CD4-positive, alpha-beta T cell treated with Interferon gamma for 1 hour (primary cell): ENCODE measurements around the gene BABAM2.

ENCODE experiments used
- DNase-seq: peaks from one replicate; pipeline ENCODE4 v3.0.0-alpha.2; 2020

The BABAM2 gene

DNA sequence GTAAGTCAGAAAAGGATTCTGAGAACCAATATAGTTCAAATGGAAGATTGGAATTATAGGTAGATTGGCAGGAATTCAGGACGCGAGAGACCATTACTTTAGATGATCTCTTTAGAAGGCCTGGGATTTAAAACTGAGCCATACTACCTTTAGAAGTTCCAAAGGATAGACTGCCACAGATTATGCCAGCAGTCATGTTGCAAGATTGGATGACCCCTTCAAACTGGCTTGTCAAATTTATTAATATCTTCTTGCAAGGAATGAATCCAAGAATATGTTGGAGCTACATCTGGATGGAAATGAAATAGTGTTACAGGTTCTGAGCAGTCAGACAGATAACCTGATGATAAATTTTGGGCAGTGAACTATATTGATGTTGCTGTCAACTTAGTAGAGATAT, 22.0 kb downstream of the BABAM2 start:
- DNase-seq, result no peak

DNA sequence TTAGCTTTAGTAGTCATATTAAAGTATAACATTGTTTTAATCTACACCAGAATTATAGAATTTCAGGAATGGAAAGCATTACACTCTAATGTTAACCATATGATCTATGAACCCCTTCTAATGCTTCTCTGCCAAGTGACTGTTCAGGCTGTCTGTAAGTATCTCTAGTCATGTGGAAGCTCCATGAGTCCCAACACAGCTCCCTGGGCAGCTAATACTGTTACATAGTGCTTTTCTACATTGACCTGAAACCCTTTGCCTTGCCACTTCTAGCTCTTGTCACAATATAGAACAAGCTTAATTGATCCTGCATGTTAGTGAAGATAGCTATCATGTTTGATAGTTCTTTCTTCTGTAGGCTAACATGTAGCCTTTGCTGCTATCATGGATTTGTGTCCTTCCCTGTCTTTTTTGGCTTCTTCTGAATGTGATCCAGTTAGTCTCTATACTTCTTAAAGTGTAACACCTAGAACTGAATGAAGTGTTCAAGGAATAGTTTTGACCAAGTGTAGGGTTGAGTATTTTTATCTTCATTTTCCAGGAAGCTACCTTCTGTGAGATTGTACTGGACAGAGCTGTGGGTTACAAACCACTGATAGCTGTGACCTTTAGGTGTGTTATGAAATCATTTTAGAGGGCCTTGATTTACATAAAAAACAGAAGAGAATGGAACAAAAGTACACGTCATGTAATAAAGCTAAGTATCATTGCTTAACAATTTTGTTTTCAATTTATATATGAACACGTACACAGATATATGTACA, 23.7 kb downstream of the BABAM2 start:
- DNase-seq, result no peak

DNA sequence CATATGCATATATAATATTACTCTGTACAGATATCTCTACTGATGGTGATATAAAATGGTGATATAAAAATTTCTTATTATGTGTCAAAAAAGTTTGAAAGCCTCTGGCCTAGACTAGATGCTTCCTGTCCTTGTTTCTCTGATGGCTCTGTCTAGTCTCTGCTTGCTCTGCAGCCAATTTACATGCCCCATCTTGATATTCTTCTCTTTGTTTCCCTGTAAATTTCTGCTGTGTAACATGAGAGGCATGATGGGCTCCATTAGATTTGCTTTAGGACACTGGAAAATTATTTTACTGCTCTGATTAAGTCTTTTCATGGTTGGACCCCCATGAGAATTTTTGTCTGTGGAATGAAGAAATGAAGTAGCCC, 24.3 kb downstream of the BABAM2 start:
- DNase-seq, result no peak

DNA sequence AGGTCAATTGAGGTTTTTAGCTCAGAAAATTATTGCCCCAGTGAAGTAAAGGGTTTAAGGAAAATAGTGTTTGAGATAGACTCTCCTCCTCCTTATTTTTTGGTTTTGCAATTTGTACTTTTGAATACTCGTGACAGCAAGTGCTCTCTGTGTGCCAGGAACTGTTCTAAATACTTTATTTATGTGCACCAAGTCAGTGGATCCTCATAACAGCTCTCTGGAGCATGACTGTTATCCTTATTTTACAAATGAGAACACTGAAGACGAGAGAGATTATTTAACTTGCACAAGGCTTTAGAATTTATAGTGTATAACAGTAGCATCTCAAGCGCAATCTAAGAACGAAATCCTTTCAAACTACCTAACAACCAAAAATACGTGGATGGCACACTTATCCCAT, 24.7 kb downstream of the BABAM2 start:
- no peak for DNase-seq

DNA sequence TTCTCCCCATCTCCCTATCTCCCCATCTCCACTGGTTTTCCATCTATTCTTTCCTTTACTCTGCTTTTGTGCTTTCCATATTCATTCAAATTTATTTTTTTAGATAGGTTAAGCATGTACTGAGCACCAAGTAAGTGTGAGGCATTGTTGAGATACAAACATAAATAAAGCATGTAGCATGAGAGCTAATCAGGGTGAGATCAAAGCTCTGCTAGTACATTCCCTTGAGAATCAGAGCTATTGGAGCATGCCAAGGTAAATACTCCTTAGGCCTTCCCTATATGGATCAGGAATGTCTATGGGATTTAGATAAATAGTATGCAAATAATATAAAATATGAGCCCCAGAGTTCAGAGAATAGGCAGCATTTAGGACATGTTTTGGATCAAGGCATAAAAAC, 25.3 kb downstream of the BABAM2 start:
- no peak for DNase-seq

DNA sequence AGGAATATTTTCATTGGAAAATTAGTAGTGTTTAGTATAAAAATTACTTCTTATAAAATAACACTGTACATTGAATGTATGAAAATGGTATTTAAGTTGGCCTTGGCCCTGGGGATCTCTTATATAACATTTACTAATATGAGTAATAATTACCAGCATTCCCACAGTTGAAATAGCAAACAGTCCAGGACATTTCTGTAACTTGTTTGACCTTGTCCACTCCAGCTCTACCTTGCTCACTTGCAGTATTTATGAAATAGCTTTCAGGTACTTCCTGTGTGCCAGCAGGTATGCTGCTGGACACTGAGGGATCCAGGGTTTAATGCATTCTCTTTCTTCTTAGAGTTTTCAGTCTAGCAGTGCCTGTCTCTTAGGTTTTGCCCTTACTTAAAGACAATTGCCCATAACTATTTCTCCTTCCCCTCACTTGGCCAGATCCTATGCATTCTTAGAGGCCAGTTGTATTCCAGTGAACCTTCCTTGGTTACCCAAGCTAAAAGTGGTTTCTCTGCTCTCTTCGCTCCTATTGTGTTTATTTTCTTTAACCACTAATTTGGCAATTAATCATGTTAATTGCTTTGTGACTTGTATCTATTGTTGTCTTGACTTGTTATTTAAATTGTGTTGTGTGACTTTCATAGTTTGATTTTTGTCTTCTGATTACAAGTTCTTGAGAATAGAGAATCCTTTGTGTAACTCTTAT, 25.9 kb downstream of the BABAM2 start:
- DNase-seq, result no peak

DNA sequence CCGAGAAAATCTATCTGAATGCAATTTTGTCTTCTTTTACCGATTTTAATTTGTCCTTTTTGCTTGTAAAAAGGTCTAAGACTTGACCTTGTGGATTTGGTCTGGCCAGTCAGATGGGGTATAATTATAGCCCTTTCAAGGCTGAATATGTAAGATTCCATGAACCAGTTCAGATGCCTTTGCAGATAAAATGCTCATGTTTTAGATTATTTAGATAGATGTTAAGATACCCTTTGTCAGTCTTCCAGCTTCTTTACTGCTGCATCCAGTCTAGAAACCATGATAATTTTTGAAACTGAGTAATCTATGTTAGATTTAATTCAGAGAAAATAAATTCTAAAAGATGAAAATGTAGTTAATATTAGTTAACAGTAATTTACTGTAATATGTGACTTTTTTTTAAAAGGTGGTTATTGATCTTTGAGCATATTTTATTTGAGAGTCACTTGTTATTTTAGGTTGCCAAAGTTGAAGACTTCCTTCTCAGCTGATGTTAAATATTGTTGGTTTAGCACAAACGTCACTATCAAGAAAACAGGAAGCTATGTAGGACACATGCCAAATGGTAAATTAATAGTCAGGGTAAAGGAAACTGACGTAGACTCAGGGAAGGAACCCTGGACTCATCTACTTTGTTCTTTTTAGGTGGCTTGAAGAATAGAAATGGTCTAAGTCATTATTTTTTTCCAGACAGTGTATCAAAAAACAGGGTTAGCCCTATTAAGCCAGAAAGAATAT, 29.8 kb downstream of the BABAM2 start:
- no peak for DNase-seq

DNA sequence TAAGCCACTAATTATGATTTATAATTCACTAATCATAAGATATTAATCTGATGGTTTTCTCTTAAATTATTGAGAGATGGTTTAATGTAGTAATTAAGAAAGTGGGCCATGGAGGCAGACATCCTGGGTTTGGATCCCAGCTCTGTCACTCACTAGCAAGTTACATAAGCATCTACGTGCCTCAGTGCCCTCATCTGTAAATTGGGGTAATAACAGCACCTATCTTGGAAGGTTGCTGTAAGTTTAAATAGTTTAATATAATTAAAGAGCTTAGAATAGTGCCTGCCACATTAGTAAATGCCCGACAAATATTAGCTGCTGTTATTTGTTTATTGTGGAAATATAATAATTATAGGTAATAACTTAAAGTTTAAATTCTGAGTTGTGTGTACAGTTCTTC, 30.9 kb downstream of the BABAM2 start:
- DNase-seq, result no peak

DNA sequence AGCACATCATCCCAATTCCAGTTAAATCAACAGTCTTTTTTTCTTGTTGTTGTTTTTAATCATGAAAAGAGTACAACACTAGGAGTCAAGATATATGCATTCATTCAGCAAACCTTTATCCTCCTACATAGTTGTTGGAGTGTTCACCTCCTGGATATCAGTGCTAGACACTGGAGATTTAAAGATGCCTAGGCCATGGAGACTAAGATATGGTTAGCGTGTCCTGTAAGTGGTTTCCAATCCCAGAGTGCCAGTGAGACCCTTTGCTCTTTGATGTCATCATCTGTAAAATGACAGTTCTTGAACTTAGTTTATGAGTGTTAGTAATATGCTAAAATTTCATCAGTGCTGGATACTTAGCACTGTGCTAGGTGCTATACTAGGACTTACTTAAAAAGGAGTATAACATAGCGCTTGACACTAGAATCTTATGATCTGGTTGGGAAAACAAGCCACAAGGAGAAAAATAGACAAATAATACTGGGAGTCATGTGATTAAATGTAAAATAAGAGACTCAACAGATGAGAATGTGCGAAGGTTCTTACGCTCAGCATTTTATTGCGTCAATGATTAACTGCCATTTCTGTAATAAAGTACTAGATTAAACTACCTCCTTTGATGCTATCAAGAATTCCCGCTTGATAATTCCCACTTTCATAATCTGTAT, 31.5 kb downstream of the BABAM2 start:
- no peak for DNase-seq

DNA sequence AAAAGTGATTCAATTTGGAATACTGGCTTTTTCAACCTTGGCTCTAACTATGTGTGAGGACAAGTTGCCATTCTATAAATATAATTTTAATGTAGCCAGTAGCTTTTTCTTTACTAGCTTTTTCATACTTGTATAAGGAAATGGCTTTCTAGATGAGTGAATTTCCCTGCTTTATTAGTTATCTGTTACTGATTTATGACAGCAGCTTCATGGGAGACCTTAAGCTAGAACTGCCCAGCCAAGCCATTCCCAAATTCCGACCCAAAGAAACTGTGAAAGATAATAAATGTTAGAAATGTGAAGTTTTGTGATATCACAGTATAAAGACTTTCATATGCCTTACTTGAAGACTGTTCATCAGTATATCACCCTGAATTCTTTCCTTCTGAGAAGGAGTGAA, 32.3 kb downstream of the BABAM2 start:
- no peak for DNase-seq

DNA sequence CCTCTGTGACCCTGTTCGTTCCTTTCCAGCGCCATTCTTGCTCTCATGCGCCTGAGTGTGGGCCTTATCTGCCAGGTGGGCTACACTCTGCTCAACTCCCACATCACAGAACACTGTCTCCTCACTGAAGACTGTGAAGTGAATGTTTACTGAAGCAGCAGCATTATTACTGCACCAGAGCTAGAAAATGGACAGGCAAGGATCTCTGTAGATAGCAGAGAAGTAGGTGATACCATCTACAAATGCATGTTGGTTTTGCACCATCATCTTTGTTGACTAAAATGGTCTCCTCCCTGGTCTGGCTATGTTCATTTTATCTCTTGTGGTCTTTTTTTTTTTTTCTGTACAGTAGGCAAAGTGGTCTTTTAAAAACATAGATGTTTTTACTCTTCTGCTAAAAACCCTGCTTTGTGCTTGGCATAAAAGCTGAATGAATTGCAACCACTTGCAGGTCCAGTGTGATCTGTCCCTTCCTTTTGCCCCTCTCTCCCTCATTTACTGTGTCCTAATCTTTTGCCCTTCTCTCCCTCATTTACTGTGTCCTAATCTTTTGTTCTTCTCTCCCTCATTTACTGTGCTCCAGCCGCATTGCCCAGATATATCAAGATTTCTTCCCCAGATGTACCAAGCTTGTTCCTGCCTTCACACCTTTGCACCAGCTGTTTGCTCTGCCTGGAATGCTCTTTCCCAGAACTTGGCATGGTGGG, 35.4 kb downstream of the BABAM2 start:
- DNase-seq, result no peak

DNA sequence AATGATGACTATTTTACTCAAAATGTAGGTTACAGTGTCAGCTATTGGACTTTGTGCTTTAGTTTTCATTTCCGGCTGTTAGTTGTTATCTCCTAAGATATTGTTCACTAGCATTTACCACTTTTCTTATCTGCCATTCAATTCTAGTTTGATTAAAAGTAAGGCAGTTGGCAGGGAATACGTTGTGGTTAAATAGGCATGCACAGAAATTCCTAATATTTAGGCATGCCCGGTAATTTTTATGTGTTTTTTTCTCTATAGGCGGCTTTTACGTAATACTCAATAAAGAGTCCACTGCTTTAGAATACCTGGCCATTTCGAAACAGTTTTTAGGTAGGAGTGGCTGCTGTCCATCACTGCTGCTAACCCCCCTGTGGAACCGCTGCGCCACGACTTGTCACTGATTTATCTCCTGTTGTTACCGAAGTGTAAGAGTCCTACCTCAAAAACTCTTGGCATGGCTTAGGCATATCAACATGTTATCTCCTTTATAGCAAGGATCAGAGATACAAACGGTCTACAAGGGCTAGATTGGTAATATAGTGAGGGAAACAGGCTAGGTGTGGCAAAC, 39.5 kb downstream of the BABAM2 start:
- no peak for DNase-seq

DNA sequence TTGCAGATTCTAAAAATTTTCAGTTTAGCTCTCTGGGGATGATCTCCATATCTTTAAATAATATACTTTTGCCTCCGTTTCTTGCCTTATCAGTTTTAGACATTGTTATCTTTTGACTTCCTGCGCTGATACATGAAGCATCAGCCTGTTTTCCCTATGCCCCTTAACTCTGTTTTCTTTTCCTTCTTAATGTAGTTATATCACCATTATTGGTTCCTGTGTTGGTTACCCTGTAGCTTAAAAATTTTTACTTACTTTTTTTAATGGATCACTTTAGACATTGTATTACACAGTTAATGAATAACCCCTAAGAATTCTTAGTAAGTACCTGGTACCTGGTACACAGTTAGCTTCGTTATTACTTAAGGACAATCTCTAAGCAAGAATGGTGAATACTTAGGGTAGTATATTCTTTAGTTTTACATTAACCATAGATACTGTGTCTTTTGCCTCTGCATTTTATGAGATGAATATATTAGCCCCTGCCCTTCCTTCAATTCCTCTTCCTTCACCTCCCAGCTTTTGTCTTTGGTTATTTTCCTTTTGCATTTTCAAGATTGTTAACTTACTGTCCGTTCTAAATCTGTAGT, 40.9 kb downstream of the BABAM2 start:
- no peak for DNase-seq

DNA sequence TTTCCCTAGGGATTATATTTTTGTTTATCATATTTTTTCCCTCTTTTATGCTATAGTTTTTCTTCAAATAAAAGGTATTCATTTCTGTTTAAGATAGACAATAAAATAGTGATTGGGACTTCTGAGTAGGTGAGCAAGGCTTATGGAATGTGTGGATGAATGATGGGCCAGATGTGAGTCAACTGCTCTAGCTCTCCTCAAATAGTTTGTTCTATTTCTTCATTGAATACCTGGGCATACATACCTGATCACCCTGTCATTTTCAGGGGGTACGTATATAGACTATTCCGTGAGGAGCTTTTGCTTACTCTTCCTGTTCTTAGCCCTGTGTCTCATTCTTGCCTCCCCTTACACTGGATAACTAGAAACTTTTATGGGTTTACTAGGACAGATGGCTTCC, 41.9 kb downstream of the BABAM2 start:
- no peak for DNase-seq

DNA sequence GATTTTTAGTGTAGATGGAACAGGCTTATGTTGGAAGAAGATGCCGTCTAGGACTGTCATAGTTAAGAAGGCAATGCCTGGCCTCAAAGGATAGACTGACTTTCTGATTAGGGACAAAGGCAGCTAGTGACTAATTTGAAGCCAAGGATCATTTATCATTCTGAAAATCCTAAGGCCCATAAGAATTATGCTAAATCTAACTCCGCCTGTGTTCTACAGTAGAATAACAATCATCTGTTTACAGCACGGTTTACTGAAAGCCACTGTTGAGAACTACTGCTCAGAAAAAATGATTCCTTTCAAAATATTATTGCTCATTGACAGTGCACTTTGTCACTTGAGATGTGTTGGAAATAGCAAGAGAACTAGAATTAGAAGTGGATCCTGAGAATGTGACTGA, 44.5 kb downstream of the BABAM2 start:
- DNase-seq, result no peak

DNA sequence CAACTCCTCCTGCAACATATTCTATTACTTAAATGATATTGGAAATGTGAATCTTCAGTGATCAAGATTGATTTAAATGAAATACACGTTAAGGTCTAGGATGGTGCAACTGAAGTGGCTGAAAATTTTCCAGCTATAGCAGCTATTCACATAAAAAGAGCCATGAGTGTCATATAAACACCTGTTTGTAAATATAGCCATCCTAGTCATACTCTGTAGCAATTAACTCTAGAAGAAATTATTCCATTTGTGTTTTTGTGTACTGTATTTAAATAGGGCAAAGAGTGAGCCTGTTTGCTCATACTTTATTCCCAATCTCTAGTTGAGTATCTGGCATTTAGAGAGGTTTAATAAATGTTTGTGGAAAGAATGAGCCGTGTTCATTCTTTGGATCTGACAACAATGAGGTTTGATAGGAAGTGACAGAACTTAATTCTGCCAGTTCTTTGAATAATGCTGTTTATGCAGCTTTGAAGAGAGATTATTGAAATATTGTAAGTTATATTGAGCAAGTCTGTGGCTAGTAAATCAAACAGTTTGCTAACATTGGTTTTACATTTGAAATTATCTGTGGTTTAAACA, 49.7 kb downstream of the BABAM2 start:
- DNase-seq, result no peak

DNA sequence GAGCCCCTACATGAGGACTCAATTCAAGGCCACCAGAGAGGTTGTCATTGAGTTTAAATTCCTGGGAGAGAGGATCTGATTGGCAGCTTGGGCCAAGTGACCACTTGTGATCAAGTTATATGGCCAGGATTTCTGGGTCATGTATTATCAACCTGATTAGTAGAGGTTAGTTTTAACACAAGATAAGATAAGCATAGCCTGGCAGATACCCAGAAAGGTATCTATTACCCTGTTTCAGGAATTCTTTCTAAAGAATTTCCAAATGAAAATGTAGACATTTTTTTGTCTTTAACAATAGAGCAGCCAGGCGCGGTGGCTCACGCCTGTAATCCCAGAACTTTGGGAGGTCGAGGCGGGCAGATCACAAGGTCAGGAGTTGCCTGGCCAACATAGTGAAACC, 50.5 kb downstream of the BABAM2 start:
- no peak for DNase-seq

DNA sequence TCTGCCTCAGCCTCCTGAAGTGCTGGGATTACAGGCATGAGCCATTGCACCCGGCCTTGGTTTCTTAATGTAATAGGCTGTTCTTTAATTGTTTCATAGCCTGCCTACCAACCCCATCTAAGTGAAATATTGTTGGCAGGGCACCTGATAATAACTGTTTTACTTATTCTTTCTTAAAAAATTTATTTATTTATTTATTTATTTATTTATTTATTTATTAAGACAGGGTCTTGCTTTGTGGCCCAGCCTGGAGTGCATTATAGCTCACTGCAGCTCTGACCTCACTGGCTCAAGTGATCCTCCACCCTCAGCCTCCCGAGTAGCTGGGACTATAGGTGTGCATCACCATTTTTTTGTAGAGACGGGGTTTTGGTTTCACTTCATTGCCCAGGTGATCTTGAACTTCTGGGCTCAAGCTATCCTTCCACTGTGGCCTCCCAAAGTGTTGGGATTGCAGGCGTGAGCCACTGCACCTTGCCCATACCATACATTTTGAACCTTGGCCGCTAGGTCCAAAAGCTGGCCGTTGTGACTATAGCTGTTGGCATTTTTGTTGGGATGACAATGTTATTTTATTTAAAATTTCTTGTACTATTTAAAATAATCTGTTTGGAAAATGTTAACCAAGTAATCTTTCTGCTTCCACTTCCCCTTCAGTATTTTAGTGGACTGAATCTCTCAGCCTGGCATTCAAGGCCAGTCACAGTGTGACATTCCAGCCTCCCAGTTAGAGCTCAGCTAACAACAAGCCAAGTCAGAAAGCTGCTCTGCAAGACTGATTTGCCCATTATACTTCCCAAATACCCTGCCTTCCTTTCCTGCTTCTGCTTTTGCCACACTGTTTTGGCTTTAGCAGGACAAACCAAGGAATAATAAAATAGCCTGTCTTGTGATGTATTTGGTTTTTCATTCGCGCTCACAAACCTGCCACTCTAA, 52.4 kb downstream of the BABAM2 start:
- DNase-seq, result no peak

DNA sequence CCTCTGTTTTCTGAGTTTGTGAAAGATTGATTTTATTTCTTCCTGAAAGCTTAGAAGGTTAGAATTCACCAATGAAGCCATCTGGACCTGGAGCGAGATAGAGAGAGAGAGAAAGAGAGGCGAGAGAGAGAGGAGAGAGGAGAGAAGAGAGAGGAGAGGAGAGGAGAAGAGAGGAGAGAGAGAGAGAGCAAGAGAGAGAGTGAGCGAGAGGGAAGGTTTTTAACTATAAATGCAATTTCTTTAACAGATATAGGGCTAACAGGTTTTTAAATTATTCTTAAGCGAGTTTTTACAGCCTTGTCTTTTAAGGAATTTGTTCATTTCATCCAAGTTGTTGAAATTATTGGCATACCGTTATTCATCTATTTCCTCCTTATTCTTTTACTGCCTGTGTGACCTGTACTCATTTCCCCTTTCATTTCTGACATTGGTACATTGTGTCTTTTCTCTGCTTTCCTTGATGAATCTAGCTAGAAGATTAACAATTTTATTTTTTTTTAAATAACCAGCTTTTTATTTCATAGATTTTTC, 56.1 kb downstream of the BABAM2 start:
- DNase-seq, result no peak

DNA sequence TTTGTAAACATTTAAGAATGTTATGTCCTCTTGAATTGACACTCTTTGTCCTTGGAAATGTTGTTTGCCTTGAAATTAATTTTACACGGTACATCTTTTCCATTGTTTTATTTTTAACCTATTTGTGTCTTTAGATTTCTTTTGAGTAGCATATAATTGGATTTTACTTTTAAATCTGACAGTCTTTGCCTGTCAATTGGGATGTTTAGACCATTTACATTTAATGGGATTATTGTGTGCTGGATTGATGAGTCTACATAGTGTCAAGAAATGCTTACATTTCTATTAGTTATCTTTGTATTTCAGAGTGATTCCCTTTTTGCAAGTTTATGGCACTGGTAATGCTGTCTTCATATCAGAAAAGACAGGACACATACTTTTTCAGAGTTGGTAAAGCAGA, 61.5 kb downstream of the BABAM2 start:
- no peak for DNase-seq
